ENCODE measurements around the gene CETN1.

The CETN1 gene

DNA sequence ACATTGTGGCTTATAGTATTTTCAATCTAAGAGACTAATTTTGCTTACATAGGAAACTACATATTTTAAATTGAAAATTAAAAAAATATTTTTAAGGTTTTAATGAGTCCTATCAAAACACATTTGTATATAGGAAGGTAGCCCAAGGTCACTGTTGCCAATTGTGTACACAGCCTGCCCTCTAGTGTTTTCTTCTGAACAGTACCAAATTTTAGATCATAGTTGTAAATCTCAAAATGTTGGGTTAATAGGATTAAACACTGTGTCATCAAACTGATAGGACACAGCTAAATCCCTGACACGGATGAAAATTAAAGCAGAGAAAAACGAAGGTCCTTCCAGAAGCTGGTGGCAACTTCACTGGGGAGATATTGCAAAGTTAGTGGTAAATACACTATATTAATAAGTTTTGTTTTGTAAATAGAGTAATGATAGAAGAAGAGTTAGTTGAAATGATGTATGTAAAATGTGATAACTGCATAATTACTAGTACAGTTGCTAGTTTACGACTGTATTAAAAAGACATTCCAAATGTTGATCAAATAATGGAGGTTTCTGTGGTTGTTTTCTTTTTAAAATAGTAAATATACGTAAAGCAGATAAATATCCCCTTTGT, 36.3 kb downstream of the CETN1 start:
- Histone ChIP-seq H3K36me3 (ENCODE audit: insufficient read depth, low read length) (no peaks in the 10 kb centered on the region), H3K27me3 (ENCODE audit: insufficient read depth, low read length, poor library complexity) (peaks cover 4% of the 10 kb centered on the region)
- peak; percentile 70 for ATAC-seq (ENCODE audit: insufficient read depth, low read depth)

DNA sequence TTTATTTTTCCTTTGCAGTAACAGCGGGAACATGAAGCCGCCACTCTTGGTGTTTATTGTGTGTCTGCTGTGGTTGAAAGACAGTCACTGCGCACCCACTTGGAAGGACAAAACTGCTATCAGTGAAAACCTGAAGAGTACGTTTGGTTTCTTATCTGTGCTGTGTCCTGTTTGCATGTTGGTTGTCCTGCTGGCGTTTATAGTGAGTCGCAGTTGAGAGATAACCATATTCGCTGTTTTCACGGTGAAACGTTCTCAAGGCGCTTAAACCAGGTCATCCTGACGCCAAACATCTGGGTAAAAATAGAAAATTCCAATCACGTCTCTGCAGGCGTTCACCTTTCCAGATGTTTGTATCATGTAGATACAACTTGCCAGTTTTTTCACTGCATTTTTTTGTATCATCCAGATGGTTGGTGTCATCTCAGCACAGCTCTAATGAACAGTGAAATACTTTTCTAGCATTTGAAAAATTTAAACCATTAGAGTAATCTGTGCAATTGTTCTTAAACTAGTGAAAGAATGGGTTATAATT, 37.9 kb downstream of the CETN1 start:
- no peak overlapping the region for H3K27ac ChIP-seq (ENCODE audit: low read length)
- H3K36me3 ChIP-seq (ENCODE audit: insufficient read depth, low read length): no peaks in the 10 kb centered on the region
- TF ChIP-seq, protein P1, sequence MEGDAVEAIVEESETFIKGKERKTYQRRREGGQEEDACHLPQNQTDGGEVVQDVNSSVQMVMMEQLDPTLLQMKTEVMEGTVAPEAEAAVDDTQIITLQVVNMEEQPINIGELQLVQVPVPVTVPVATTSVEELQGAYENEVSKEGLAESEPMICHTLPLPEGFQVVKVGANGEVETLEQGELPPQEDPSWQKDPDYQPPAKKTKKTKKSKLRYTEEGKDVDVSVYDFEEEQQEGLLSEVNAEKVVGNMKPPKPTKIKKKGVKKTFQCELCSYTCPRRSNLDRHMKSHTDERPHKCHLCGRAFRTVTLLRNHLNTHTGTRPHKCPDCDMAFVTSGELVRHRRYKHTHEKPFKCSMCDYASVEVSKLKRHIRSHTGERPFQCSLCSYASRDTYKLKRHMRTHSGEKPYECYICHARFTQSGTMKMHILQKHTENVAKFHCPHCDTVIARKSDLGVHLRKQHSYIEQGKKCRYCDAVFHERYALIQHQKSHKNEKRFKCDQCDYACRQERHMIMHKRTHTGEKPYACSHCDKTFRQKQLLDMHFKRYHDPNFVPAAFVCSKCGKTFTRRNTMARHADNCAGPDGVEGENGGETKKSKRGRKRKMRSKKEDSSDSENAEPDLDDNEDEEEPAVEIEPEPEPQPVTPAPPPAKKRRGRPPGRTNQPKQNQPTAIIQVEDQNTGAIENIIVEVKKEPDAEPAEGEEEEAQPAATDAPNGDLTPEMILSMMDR (IDR thresholded peaks at IDR 0.05; ENCODE audit: borderline replicate concordance, extremely low read depth, low read length, poor library complexity, severe bottlenecking): no peak
- no peak for TF ChIP-seq EZH2 (IDR thresholded peaks at IDR 0.05; ENCODE audit: borderline replicate concordance, low read depth, low read length, severe bottlenecking)
- DNase-seq (no peak), ATAC-seq (ENCODE audit: insufficient read depth, low read depth) (no peak)
- no peaks in the 10 kb centered on the region for H3K79me2 ChIP-seq (ENCODE audit: insufficient read depth, low read length)
- no peaks in the 10 kb centered on the region for H3K4me1 ChIP-seq (ENCODE audit: insufficient read depth, low read length)
- H3K27me3 ChIP-seq (ENCODE audit: insufficient read depth, low read length, poor library complexity): peaks cover 8% of the 10 kb centered on the region
- no peak overlapping the region for H3K4me2 ChIP-seq (ENCODE audit: insufficient read depth, low read length)
- no peaks in the 10 kb centered on the region for H3K9me3 ChIP-seq (ENCODE audit: insufficient read depth, low read length, severe bottlenecking)
- H2AFZ ChIP-seq (ENCODE audit: low read depth, low read length): no peak overlapping the region
- no peaks in the 10 kb centered on the region for H4K20me1 ChIP-seq (ENCODE audit: insufficient read depth, low read length)
- H3K4me3 ChIP-seq (ENCODE audit: low read depth in 1 of 2, low read length in 2 of 2): no peak overlapping the region
- no peak overlapping the region for H3K9ac ChIP-seq (ENCODE audit: low read depth, low read length)

More for the DNA sequence above, 36.3 kb downstream of the CETN1 start:
- H3K27ac ChIP-seq (ENCODE audit: low read length): no peak overlapping the region
- H3K4me3 ChIP-seq (ENCODE audit: low read depth in 1 of 2, low read length in 2 of 2): no peak overlapping the region
- no peaks in the 10 kb centered on the region for H3K4me1 ChIP-seq (ENCODE audit: insufficient read depth, low read length)
- DNase-seq: no peak
- no peak for TF ChIP-seq EZH2 (IDR thresholded peaks at IDR 0.05; ENCODE audit: borderline replicate concordance, low read depth, low read length, severe bottlenecking)
- TF ChIP-seq, protein P1 (IDR thresholded peaks at IDR 0.05; ENCODE audit: borderline replicate concordance, extremely low read depth, low read length, poor library complexity, severe bottlenecking): peak; percentile 65
- no peaks in the 10 kb centered on the region for H3K79me2 ChIP-seq (ENCODE audit: insufficient read depth, low read length)
- H3K9ac ChIP-seq (ENCODE audit: low read depth, low read length): no peak overlapping the region
- no peaks in the 10 kb centered on the region for H3K9me3 ChIP-seq (ENCODE audit: insufficient read depth, low read length, severe bottlenecking)
- H3K4me2 ChIP-seq (ENCODE audit: insufficient read depth, low read length): no peak overlapping the region
- H4K20me1 ChIP-seq (ENCODE audit: insufficient read depth, low read length): no peaks in the 10 kb centered on the region
- H2AFZ ChIP-seq (ENCODE audit: low read depth, low read length): no peak overlapping the region

DNA sequence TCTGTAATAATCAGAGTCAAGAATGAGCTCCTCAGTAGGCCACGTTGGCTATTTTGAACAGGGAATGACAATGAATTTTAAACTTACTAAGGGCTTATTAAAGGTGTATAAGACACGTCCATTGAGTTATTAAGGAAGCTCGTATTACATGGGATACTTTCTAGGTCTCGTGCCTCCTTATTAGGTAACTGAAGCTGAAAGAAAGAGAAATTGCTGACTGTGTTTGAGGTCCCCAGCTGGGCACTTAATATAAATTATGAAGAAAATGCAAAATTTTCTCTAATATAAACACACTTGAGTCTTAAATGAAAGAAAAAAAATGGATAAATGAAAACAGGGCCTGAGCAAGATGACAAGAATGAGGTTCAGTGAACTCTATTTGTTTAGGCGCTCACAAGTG, 38.4 kb downstream of the CETN1 start:
- H3K79me2 ChIP-seq (ENCODE audit: insufficient read depth, low read length): no peaks in the 10 kb centered on the region
- H3K4me2 ChIP-seq (ENCODE audit: insufficient read depth, low read length): no peak overlapping the region
- TF ChIP-seq, protein P1 (IDR thresholded peaks at IDR 0.05; ENCODE audit: borderline replicate concordance, extremely low read depth, low read length, poor library complexity, severe bottlenecking): no peak
- TF ChIP-seq EZH2 (IDR thresholded peaks at IDR 0.05; ENCODE audit: borderline replicate concordance, low read depth, low read length, severe bottlenecking): no peak
- ATAC-seq (ENCODE audit: insufficient read depth, low read depth): no peak
- no peaks in the 10 kb centered on the region for H3K9me3 ChIP-seq (ENCODE audit: insufficient read depth, low read length, severe bottlenecking)
- peaks cover 8% of the 10 kb centered on the region for H3K27me3 ChIP-seq (ENCODE audit: insufficient read depth, low read length, poor library complexity)
- no peak overlapping the region for H2AFZ ChIP-seq (ENCODE audit: low read depth, low read length)
- no peaks in the 10 kb centered on the region for H3K4me1 ChIP-seq (ENCODE audit: insufficient read depth, low read length)
- H3K27ac ChIP-seq (ENCODE audit: low read length): no peak overlapping the region
- DNase-seq: no peak
- no peaks in the 10 kb centered on the region for H3K36me3 ChIP-seq (ENCODE audit: insufficient read depth, low read length)
- H3K9ac ChIP-seq (ENCODE audit: low read depth, low read length): no peak overlapping the region
- no peaks in the 10 kb centered on the region for H4K20me1 ChIP-seq (ENCODE audit: insufficient read depth, low read length)
- no peak overlapping the region for H3K4me3 ChIP-seq (ENCODE audit: low read depth in 1 of 2, low read length in 2 of 2)
